Right lobe of liver (tissue), 6 donors: Measurements from ENCODE around the gene CACNA2D1. TPM values are rescaled to one million over a fixed set of nuclear protein-coding genes. Genes with fewer than 3 reads are reported as not detected.
A peak's percentile ranks its signal among the peaks of the same experiment; 100 is the strongest.

ENCODE experiments used
- ATAC-seq, 4 donors: fragments of 200-7000 bp; cut with Tn5 transposase; one replicate each; pipeline ENCODE4 v1.9.1; 2020; ENCODE audit warnings: mild to moderate bottlenecking in 4 of 4, moderate library complexity in 4 of 4
- DNase-seq, 3 donors: peaks; one replicate each; pipeline ENCODE4 v3.0.0-alpha.2; 2020
- H3K27ac ChIP-seq, 3 donors: fragments of 200-600 bp; one replicate each; pipeline ENCODE4 v1.8.0; 2022
- H3K27me3 ChIP-seq, 2 donors: fragments of 200-600 bp; one replicate each; pipeline ENCODE4 v1.8.0; 2022
- H3K36me3 ChIP-seq, 4 donors: fragments of 200-600 bp; sonication (generic) in 1 of 4; one replicate each; pipeline versions ENCODE4 v1.5.1 to v1.8.0; 2017 to 2022; ENCODE audit warnings: control low read depth in 1 of 4
- H3K4me1 ChIP-seq, 4 donors: fragments of 200-600 bp; sonication (generic) in 1 of 4; one replicate each; pipeline versions ENCODE4 v1.5.1 to v1.8.0; 2017 to 2022; ENCODE audit warnings: control low read depth in 1 of 4
- H3K4me3 ChIP-seq, 3 donors: fragments of 200-600 bp; one replicate each; pipeline ENCODE4 v1.8.0; 2022
- H3K9me3 ChIP-seq, 4 donors: fragments of 200-600 bp; sonication (generic) in 1 of 4; one replicate each; pipeline versions ENCODE4 v1.5.1 to v1.8.0; 2017 to 2022; ENCODE audit warnings: control low read depth in 1 of 4
- POLR2A ChIP-seq: fragments of 450-650 bp; IDR thresholded peaks from one replicate; pipeline ENCODE4 v1.6.1; 2017; ENCODE audit warnings: antibody characterized with exemption, mild to moderate bottlenecking
- WGBS: methylation state at CpG from one replicate; pipeline ENCODE4 v1.1.6; 2018; ENCODE audit warnings: low coverage, low lambda C conversion rate; ENCODE audit not compliant: insufficient coverage; ENCODE audit errors: missing lambda C conversion rate; 5-methylcytosine and 5-hydroxymethylcytosine counted together
- intact Hi-C, 2 donors: fragments of 100-400 bp; cut with DNase I; formaldehyde crosslinking; loops; one replicate each; pipeline versions ENCODE4 v1.11.2 to v1.14.1; 2022
- total RNA-seq, 6 experiments: library from RNA; depleted of rRNA in 2 of 6; stranded (reverse); fragments of >200 nt in 2 of 6; fragmentation: NEBNext Ultra II Directional in 3 of 6; extraction: Animal tissue kit (Norgen Biotek cat#: 25700) in 3 of 6; gene quantifications; one replicate each; pipeline versions ENCODE4 v1.1.0 to v1.2.4, GENCODE V29; 2016 to 2023
- TF ChIP-seq, protein P1 (sequence below), 4 donors: fragments of 200-600 bp in 3 of 4; fragments of 450-650 bp in 1 of 4; IDR thresholded peaks; one replicate each; pipeline versions ENCODE4 v1.5.1 to v1.8.0; 2016 to 2022; ENCODE audit warnings: antibody characterized with exemption in 4 of 4, mild to moderate bottlenecking in 2 of 4
- donor health status: DM: no; HTN: yes; CAD: no.
- donor health status: DM: no; HTN: no; CAD: no.
- donor health status: DM: no; HTN: no; CAD: no.
- donor health status: DM: no; HTN: yes; CAD: no.
- donor health status: DM: no; HTN: yes; CAD: no.

Gene CACNA2D1
- total RNA-seq, 6 experiments from 2014 or later: 1.3 to 6.0 (median 2.2) TPM

- 43% methylated on average over 4 of the region's 4 CpGs for WGBS
Observed at GRCh38 chr7:82166260-82167015, 277.1 kb downstream of the CACNA2D1 start.

GRCh38 chr7:82164813-82165212 lies 278.8 kb downstream of the CACNA2D1 start:
- 43% methylated on average over 3 of the region's 3 CpGs for WGBS
- ATAC-seq (no peak), DNase-seq (no peak)
- Histone ChIP-seq H3K4me1 (no peaks in the 10 kb centered on the region), H3K27ac (no peak overlapping the region), H3K4me3 (no peak overlapping the region), H3K27me3 (no peaks in the 10 kb centered on the region), H3K36me3 (no peaks in the 10 kb centered on the region), H3K9me3 (no peaks in the 10 kb centered on the region)
- intact Hi-C loops: no loop called here
- TF ChIP-seq POLR2A: no peak
- TF ChIP-seq, protein P1, sequence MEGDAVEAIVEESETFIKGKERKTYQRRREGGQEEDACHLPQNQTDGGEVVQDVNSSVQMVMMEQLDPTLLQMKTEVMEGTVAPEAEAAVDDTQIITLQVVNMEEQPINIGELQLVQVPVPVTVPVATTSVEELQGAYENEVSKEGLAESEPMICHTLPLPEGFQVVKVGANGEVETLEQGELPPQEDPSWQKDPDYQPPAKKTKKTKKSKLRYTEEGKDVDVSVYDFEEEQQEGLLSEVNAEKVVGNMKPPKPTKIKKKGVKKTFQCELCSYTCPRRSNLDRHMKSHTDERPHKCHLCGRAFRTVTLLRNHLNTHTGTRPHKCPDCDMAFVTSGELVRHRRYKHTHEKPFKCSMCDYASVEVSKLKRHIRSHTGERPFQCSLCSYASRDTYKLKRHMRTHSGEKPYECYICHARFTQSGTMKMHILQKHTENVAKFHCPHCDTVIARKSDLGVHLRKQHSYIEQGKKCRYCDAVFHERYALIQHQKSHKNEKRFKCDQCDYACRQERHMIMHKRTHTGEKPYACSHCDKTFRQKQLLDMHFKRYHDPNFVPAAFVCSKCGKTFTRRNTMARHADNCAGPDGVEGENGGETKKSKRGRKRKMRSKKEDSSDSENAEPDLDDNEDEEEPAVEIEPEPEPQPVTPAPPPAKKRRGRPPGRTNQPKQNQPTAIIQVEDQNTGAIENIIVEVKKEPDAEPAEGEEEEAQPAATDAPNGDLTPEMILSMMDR (IDR thresholded peaks at IDR 0.05): peak in 1 of 4 donors; percentile 10

More at GRCh38 chr7:82166260-82167015, 277.1 kb downstream of the CACNA2D1 start:
- no peaks in the 10 kb centered on the region for H3K36me3 ChIP-seq
- TF ChIP-seq, protein P1 (IDR thresholded peaks at IDR 0.05): no peak
- no peak for TF ChIP-seq POLR2A
- H3K27ac ChIP-seq: no peak overlapping the region
- H3K4me1 ChIP-seq: no peaks in the 10 kb centered on the region
- H3K4me3 ChIP-seq: no peak overlapping the region
- no peaks in the 10 kb centered on the region for H3K9me3 ChIP-seq
- DNase-seq: no peak
- intact Hi-C loops: no loop called here
- no peak for ATAC-seq
- no peaks in the 10 kb centered on the region for H3K27me3 ChIP-seq

GRCh38 chr7:82164410-82164809 lies 279.2 kb downstream of the CACNA2D1 start:
- intact Hi-C loops: no loop called here
- DNase-seq (no peak), ATAC-seq (no peak)
- no peaks in the 10 kb centered on the region for H3K4me1 ChIP-seq
- no peak overlapping the region for H3K27ac ChIP-seq
- no peaks in the 10 kb centered on the region for H3K27me3 ChIP-seq
- H3K9me3 ChIP-seq: no peaks in the 10 kb centered on the region
- TF ChIP-seq, protein P1 (IDR thresholded peaks at IDR 0.05): no peak
- no peak for TF ChIP-seq POLR2A
- H3K4me3 ChIP-seq: no peak overlapping the region
- H3K36me3 ChIP-seq: no peaks in the 10 kb centered on the region
- WGBS: 67% methylated on average over 1 of the region's 1 CpG

GRCh38 chr7:82163586-82163985 lies 280.0 kb downstream of the CACNA2D1 start:
- no peak for TF ChIP-seq POLR2A
- H3K27me3 ChIP-seq: no peaks in the 10 kb centered on the region
- no peak for DNase-seq
- intact Hi-C loops: no loop called here
- WGBS: 9% methylated on average over 1 of the region's 1 CpG
- H3K27ac ChIP-seq: no peak overlapping the region
- no peaks in the 10 kb centered on the region for H3K4me1 ChIP-seq
- H3K9me3 ChIP-seq: no peaks in the 10 kb centered on the region
- no peaks in the 10 kb centered on the region for H3K36me3 ChIP-seq
- no peak for ATAC-seq
- no peak overlapping the region for H3K4me3 ChIP-seq

GRCh38 chr7:82162289-82162688 lies 281.3 kb downstream of the CACNA2D1 start:
- Histone ChIP-seq H3K27me3 (no peaks in the 10 kb centered on the region), H3K36me3 (no peaks in the 10 kb centered on the region), H3K9me3 (no peaks in the 10 kb centered on the region), H3K27ac (no peak overlapping the region), H3K4me1 (no peaks in the 10 kb centered on the region), H3K4me3 (no peak overlapping the region)
- no peak for ATAC-seq
- no peak for TF ChIP-seq POLR2A
- TF ChIP-seq, protein P1 (IDR thresholded peaks at IDR 0.05): no peak
- intact Hi-C loops: no loop called here
- WGBS: 18% methylated on average over 2 of the region's 2 CpGs
- no peak for DNase-seq
